Measurements from ENCODE around the gene MED27.

MED27 gene

DNA sequence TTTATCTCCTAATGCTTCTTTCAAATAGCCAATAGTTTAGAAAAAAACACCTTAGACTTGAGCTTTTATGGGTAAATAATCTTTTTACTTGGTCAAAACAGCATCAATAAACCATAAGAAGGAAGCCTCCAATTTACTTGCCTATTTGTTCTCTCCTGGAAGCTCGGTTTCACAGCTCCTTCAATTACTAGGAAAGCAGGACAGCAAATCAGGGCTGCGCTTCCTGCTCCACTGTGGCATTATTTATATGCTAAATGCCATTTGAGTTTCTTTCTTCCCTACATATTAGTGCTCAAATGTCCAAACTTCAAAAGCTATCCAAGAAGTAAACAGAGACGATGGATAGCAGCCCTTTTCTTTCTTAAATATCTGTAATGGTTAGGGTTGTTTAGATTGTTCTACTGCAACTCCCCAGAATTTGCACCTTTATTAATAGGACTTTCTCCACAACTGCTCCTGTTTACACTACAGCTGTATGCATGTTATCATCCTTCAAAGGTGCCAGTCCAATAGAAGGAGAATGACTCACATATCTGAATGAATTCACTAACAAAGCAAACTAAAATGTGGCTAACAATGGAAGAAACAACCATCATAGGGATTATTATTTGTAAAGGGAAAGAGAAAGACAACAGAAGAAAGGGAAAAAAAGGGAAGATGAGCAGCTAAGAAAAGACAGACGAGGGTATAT, 58.7 kb downstream of the MED27 start:
- TF ChIP-seq CTCF (IDR thresholded peaks at IDR 0.05; ENCODE audit: borderline replicate concordance, extremely low read depth, low read length, poor library complexity, severe bottlenecking) (no peak), EZH2 (IDR thresholded peaks at IDR 0.05; ENCODE audit: borderline replicate concordance, low read depth, low read length, severe bottlenecking) (no peak)
- ATAC-seq (ENCODE audit: insufficient read depth, low read depth) (no peak), DNase-seq (no peak)
- Histone ChIP-seq H3K4me2 (ENCODE audit: insufficient read depth, low read length) (no peak overlapping the region), H3K36me3 (ENCODE audit: insufficient read depth, low read length) (no peaks in the 10 kb centered on the region), H4K20me1 (ENCODE audit: insufficient read depth, low read length) (peaks cover 63% of the 10 kb centered on the region), H3K9me3 (ENCODE audit: insufficient read depth, low read length, severe bottlenecking) (no peaks in the 10 kb centered on the region), H3K4me1 (ENCODE audit: insufficient read depth, low read length) (no peaks in the 10 kb centered on the region), H3K27me3 (ENCODE audit: insufficient read depth, low read length, poor library complexity) (no peaks in the 10 kb centered on the region), H3K79me2 (ENCODE audit: insufficient read depth, low read length) (peaks cover 21% of the 10 kb centered on the region; the same call in 1 of the 2 replicates), H2AFZ (ENCODE audit: low read depth, low read length) (no peak overlapping the region), H3K4me3 (ENCODE audit: low read depth in 1 of 2, low read length in 2 of 2) (no peak overlapping the region), H3K9ac (ENCODE audit: low read depth, low read length) (no peak overlapping the region), H3K27ac (ENCODE audit: low read length) (no peak overlapping the region)

- H3K4me1 ChIP-seq (ENCODE audit: insufficient read depth, low read length) = no peaks in the 10 kb centered on the region
- H3K9ac ChIP-seq (ENCODE audit: low read depth, low read length) = no peak overlapping the region
- H2AFZ ChIP-seq (ENCODE audit: low read depth, low read length) = no peak overlapping the region
- ATAC-seq (ENCODE audit: insufficient read depth, low read depth) (no peak), DNase-seq (no peak)
- no peak overlapping the region for H3K4me2 ChIP-seq (ENCODE audit: insufficient read depth, low read length)
- no peaks in the 10 kb centered on the region for H3K9me3 ChIP-seq (ENCODE audit: insufficient read depth, low read length, severe bottlenecking)
- H3K4me3 ChIP-seq (ENCODE audit: low read depth in 1 of 2, low read length in 2 of 2) = no peak overlapping the region
- H3K36me3 ChIP-seq (ENCODE audit: insufficient read depth, low read length) = no peaks in the 10 kb centered on the region
- peaks cover 61% of the 10 kb centered on the region; the same call in 1 of the 2 replicates for H4K20me1 ChIP-seq (ENCODE audit: insufficient read depth, low read length)
- no peak for TF ChIP-seq EZH2 (IDR thresholded peaks at IDR 0.05; ENCODE audit: borderline replicate concordance, low read depth, low read length, severe bottlenecking)
- TF ChIP-seq CTCF (IDR thresholded peaks at IDR 0.05; ENCODE audit: borderline replicate concordance, extremely low read depth, low read length, poor library complexity, severe bottlenecking) = no peak
- H3K27ac ChIP-seq (ENCODE audit: low read length) = no peak overlapping the region
- H3K79me2 ChIP-seq (ENCODE audit: insufficient read depth, low read length) = peaks cover 21% of the 10 kb centered on the region; the same call in 1 of the 2 replicates
- no peaks in the 10 kb centered on the region for H3K27me3 ChIP-seq (ENCODE audit: insufficient read depth, low read length, poor library complexity)
These were observed 59.4 kb downstream of the MED27 start for GRCh38 chr9:132020272-132020671.

DNA sequence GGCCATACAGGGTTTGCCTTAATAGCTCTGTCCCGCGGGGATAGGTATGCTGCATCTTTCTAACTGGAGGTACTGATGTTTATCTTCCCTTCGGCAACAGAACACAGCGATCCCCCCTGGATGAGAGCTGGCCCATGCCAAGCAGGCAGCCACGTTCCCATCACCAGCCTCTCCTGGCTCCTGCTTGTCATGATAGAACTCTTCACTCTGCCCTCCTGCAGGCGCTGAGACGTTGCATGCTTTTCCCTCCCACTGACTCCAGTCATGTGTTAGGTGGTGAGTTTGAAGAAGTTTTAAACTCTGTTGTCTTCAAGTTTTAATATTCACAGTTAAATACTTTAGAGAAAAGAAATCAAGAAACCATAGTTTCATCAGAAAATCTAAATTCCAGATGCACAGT, 60.0 kb downstream of the MED27 start:
- H3K36me3 ChIP-seq (ENCODE audit: insufficient read depth, low read length) = no peaks in the 10 kb centered on the region
- ATAC-seq (ENCODE audit: insufficient read depth, low read depth) (no peak), DNase-seq (no peak)
- no peak overlapping the region for H2AFZ ChIP-seq (ENCODE audit: low read depth, low read length)
- H4K20me1 ChIP-seq (ENCODE audit: insufficient read depth, low read length) = peaks cover 60% of the 10 kb centered on the region; the same call in 1 of the 2 replicates
- peaks cover 21% of the 10 kb centered on the region; the same call in 1 of the 2 replicates for H3K79me2 ChIP-seq (ENCODE audit: insufficient read depth, low read length)
- H3K9me3 ChIP-seq (ENCODE audit: insufficient read depth, low read length, severe bottlenecking) = no peaks in the 10 kb centered on the region
- no peak overlapping the region for H3K4me2 ChIP-seq (ENCODE audit: insufficient read depth, low read length)
- TF ChIP-seq CTCF (IDR thresholded peaks at IDR 0.05; ENCODE audit: borderline replicate concordance, extremely low read depth, low read length, poor library complexity, severe bottlenecking) (no peak), EZH2 (IDR thresholded peaks at IDR 0.05; ENCODE audit: borderline replicate concordance, low read depth, low read length, severe bottlenecking) (no peak)
- no peaks in the 10 kb centered on the region for H3K4me1 ChIP-seq (ENCODE audit: insufficient read depth, low read length)
- no peaks in the 10 kb centered on the region for H3K27me3 ChIP-seq (ENCODE audit: insufficient read depth, low read length, poor library complexity)
- H3K4me3 ChIP-seq (ENCODE audit: low read depth in 1 of 2, low read length in 2 of 2) = no peak overlapping the region
- H3K9ac ChIP-seq (ENCODE audit: low read depth, low read length) = no peak overlapping the region
- H3K27ac ChIP-seq (ENCODE audit: low read length) = no peak overlapping the region

All from DND-41 (cell line).